ENCODE data around the gene MTFMT.

Gene MTFMT

DNA sequence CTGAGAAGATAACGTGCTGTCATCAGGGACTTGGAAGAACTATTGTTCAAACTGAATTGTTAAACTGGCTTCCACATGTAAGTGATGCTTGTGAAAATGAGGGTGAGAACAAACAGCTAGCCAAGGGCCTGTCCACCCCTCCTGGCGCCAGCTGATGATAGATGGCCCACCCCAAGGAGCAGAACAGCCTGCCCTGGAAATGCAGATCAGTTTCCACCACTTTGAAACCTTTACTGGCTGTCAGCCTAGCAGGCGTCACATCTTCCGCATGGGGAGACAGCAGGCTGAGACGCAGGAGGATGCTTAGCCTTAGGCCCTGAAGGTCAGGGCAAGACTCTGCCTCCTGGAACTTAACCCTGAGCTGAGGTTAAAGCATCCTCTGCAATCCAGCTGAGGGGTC is 9.4 kb upstream of the MTFMT start (continued):
- TF ChIP-seq, protein P1, sequence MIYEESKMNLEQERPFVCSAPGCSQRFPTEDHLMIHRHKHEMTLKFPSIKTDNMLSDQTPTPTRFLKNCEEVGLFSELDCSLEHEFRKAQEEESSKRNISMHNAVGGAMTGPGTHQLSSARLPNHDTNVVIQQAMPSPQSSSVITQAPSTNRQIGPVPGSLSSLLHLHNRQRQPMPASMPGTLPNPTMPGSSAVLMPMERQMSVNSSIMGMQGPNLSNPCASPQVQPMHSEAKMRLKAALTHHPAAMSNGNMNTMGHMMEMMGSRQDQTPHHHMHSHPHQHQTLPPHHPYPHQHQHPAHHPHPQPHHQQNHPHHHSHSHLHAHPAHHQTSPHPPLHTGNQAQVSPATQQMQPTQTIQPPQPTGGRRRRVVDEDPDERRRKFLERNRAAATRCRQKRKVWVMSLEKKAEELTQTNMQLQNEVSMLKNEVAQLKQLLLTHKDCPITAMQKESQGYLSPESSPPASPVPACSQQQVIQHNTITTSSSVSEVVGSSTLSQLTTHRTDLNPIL (CRISPR knock-in tag; IDR thresholded peaks at IDR 0.05; ENCODE audit: low read depth): no peak

DNA sequence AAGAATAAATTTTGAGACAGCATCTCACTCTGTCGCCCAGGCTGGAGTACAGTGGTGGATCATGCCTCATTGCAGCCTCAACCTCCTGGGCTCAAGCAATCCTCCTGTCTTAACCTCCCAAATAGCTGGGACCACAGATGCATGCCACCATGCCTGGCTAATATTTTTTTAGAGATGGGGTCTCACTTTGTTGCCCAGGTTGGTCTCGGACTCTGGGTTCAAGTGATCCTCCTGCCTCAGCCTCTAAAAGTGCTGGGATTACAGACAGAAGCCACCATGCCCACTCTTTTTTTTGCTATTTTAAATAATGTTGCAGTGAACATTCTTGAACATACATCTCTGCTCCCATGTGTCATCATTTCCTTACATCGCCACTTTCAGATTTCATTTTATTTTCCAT is 9.0 kb upstream of the MTFMT start:
- ATAC-seq: no peak
- TF ChIP-seq ZNF565 (CRISPR knock-in tag; conservative IDR thresholded peaks at IDR 0.05; ENCODE audit: low read depth): no peak
- no peak for TF ChIP-seq ESRRG (CRISPR knock-in tag; IDR thresholded peaks at IDR 0.05)
- TF ChIP-seq GLIS3 (CRISPR knock-in tag; IDR thresholded peaks at IDR 0.05): no peak
- TF ChIP-seq TOX (CRISPR knock-in tag; IDR thresholded peaks at IDR 0.05; ENCODE audit: borderline replicate concordance): no peak
- no peak for TF ChIP-seq ZFP3 (CRISPR knock-in tag; IDR thresholded peaks at IDR 0.05)
- no peak for TF ChIP-seq ISL1 (CRISPR knock-in tag; IDR thresholded peaks at IDR 0.05)
- TF ChIP-seq, protein P2, sequence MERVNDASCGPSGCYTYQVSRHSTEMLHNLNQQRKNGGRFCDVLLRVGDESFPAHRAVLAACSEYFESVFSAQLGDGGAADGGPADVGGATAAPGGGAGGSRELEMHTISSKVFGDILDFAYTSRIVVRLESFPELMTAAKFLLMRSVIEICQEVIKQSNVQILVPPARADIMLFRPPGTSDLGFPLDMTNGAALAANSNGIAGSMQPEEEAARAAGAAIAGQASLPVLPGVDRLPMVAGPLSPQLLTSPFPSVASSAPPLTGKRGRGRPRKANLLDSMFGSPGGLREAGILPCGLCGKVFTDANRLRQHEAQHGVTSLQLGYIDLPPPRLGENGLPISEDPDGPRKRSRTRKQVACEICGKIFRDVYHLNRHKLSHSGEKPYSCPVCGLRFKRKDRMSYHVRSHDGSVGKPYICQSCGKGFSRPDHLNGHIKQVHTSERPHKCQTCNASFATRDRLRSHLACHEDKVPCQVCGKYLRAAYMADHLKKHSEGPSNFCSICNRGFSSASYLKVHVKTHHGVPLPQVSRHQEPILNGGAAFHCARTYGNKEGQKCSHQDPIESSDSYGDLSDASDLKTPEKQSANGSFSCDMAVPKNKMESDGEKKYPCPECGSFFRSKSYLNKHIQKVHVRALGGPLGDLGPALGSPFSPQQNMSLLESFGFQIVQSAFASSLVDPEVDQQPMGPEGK (CRISPR knock-in tag; IDR thresholded peaks at IDR 0.05; ENCODE audit: borderline replicate concordance): no peak
- no peak for TF ChIP-seq TCF4 (CRISPR knock-in tag; IDR thresholded peaks at IDR 0.05; ENCODE audit: borderline replicate concordance)
- no peak for TF ChIP-seq PPARA (CRISPR knock-in tag; IDR thresholded peaks at IDR 0.05; ENCODE audit: borderline replicate concordance)
- TF ChIP-seq ZC3H10 (CRISPR knock-in tag; IDR thresholded peaks at IDR 0.05): no peak
- TF ChIP-seq, protein P3, sequence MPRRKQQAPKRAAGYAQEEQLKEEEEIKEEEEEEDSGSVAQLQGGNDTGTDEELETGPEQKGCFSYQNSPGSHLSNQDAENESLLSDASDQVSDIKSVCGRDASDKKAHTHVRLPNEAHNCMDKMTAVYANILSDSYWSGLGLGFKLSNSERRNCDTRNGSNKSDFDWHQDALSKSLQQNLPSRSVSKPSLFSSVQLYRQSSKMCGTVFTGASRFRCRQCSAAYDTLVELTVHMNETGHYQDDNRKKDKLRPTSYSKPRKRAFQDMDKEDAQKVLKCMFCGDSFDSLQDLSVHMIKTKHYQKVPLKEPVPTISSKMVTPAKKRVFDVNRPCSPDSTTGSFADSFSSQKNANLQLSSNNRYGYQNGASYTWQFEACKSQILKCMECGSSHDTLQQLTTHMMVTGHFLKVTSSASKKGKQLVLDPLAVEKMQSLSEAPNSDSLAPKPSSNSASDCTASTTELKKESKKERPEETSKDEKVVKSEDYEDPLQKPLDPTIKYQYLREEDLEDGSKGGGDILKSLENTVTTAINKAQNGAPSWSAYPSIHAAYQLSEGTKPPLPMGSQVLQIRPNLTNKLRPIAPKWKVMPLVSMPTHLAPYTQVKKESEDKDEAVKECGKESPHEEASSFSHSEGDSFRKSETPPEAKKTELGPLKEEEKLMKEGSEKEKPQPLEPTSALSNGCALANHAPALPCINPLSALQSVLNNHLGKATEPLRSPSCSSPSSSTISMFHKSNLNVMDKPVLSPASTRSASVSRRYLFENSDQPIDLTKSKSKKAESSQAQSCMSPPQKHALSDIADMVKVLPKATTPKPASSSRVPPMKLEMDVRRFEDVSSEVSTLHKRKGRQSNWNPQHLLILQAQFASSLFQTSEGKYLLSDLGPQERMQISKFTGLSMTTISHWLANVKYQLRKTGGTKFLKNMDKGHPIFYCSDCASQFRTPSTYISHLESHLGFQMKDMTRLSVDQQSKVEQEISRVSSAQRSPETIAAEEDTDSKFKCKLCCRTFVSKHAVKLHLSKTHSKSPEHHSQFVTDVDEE (CRISPR knock-in tag; IDR thresholded peaks at IDR 0.05): no peak
- TF ChIP-seq OSR1 (CRISPR knock-in tag; IDR thresholded peaks at IDR 0.05): no peak
- TF ChIP-seq ZNF8 (CRISPR knock-in tag; IDR thresholded peaks at IDR 0.05): no peak
- TF ChIP-seq, protein P4, sequence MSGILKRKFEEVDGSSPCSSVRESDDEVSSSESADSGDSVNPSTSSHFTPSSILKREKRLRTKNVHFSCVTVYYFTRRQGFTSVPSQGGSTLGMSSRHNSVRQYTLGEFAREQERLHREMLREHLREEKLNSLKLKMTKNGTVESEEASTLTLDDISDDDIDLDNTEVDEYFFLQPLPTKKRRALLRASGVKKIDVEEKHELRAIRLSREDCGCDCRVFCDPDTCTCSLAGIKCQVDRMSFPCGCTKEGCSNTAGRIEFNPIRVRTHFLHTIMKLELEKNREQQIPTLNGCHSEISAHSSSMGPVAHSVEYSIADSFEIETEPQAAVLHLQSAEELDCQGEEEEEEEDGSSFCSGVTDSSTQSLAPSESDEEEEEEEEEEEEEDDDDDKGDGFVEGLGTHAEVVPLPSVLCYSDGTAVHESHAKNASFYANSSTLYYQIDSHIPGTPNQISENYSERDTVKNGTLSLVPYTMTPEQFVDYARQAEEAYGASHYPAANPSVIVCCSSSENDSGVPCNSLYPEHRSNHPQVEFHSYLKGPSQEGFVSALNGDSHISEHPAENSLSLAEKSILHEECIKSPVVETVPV (CRISPR knock-in tag; IDR thresholded peaks at IDR 0.05): no peak
- TF ChIP-seq, protein P1 (CRISPR knock-in tag; IDR thresholded peaks at IDR 0.05; ENCODE audit: low read depth): no peak
- no peak for TF ChIP-seq SNAI2 (CRISPR knock-in tag; IDR thresholded peaks at IDR 0.05)
- no peak for TF ChIP-seq BACH2 (CRISPR knock-in tag; IDR thresholded peaks at IDR 0.05; ENCODE audit: borderline replicate concordance)

DNA sequence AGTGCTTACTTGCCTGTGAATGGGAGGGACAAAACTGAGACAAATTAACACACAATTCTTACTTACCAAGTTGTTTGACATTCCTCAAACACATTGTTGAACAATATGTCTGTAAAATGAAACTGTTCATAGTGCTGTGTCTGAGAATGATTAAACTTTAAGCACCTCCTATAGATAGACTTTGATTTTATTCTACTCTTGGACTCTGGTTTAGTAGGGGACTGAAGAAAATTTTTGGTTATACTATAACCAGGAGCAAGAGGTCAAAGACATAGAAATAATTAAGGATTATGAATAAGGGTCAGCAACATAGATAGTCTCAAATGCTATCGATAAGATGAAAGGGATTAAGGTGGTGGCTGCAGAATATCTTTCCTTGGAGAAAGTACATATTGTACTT is 7.9 kb upstream of the MTFMT start:
- TF ChIP-seq, protein P4 (CRISPR knock-in tag; IDR thresholded peaks at IDR 0.05): no peak
- no peak for TF ChIP-seq ZNF8 (CRISPR knock-in tag; IDR thresholded peaks at IDR 0.05)
- TF ChIP-seq ESRRG (CRISPR knock-in tag; IDR thresholded peaks at IDR 0.05): no peak
- TF ChIP-seq TOX (CRISPR knock-in tag; IDR thresholded peaks at IDR 0.05; ENCODE audit: borderline replicate concordance): no peak
- TF ChIP-seq, protein P5, sequence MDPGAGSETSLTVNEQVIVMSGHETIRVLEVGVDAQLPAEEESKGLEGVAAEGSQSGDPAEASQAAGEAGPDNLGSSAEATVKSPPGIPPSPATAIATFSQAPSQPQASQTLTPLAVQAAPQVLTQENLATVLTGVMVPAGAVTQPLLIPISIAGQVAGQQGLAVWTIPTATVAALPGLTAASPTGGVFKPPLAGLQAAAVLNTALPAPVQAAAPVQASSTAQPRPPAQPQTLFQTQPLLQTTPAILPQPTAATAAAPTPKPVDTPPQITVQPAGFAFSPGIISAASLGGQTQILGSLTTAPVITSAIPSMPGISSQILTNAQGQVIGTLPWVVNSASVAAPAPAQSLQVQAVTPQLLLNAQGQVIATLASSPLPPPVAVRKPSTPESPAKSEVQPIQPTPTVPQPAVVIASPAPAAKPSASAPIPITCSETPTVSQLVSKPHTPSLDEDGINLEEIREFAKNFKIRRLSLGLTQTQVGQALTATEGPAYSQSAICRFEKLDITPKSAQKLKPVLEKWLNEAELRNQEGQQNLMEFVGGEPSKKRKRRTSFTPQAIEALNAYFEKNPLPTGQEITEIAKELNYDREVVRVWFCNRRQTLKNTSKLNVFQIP (CRISPR knock-in tag; IDR thresholded peaks at IDR 0.05; ENCODE audit: borderline replicate concordance, low read depth): no peak
- no peak for TF ChIP-seq ARNTL (CRISPR knock-in tag; IDR thresholded peaks at IDR 0.05; ENCODE audit: borderline replicate concordance, low read depth)
- no peak for TF ChIP-seq ZC3H10 (CRISPR knock-in tag; IDR thresholded peaks at IDR 0.05)
- no peak for TF ChIP-seq SNAI2 (CRISPR knock-in tag; IDR thresholded peaks at IDR 0.05)
- TF ChIP-seq ZFP30 (CRISPR knock-in tag; IDR thresholded peaks at IDR 0.05): no peak
- no peak for TF ChIP-seq ZFP3 (CRISPR knock-in tag; IDR thresholded peaks at IDR 0.05)
- TF ChIP-seq TCF4 (CRISPR knock-in tag; IDR thresholded peaks at IDR 0.05; ENCODE audit: borderline replicate concordance): no peak
- TF ChIP-seq OSR1 (CRISPR knock-in tag; IDR thresholded peaks at IDR 0.05): no peak
- no peak for TF ChIP-seq GLIS3 (CRISPR knock-in tag; IDR thresholded peaks at IDR 0.05)
- no peak for TF ChIP-seq ZNF565 (CRISPR knock-in tag; conservative IDR thresholded peaks at IDR 0.05; ENCODE audit: low read depth)
- TF ChIP-seq, protein P1 (CRISPR knock-in tag; IDR thresholded peaks at IDR 0.05; ENCODE audit: low read depth): no peak
- no peak for TF ChIP-seq ISL1 (CRISPR knock-in tag; IDR thresholded peaks at IDR 0.05)
- TF ChIP-seq RARB (CRISPR knock-in tag; IDR thresholded peaks at IDR 0.05): no peak
- no peak for TF ChIP-seq CSDC2 (CRISPR knock-in tag; IDR thresholded peaks at IDR 0.05)

More for the DNA sequence above, 7.9 kb upstream of the MTFMT start:
- no peak for ATAC-seq

Data from SK-N-SH treated with all-trans-retinoic acid at 6 μM for 48 hours (cell line).